Measurements from ENCODE around the gene PLCXD1.

PLCXD1 gene

DNA sequence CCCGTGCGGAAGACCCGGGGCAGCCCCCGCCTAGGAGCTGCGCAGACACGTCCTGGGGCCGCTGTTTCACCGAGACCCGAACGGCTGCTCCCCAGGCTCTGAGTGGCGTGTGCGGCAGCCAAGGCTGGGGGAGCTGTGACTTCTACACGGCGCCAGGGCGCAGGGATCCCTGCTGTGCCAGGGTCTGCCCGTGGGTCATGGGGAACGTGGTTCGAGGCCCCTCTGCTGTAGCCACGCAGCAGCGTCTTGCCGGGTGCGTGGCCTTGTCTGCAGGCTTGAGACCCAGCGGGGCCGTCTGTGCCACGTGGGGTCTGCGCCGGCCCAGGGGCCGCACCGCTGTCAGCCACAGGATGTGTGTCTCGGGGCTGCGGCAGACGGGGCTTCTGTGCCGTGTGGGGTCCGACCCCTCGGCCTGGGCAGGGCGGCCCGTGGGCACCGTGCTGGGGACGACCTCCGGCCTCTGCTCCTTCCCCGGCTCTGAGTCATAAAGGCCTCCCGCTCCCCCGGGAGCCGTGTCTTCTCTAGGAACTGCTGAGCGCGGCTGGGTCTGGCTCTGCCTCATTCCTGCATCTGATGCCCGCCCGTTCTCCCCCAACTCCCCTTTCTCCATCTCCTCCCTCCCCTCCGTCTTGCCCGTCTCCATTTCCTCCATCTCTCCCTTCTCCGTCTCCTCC lies 50.1 kb downstream of the PLCXD1 start:
- peak; percentile 36 for DNase-seq (ENCODE audit: low read depth, low spot score)
- H3K4me3 ChIP-seq (ENCODE audit: low read depth, low read length): no peak overlapping the region
- TF ChIP-seq, protein P1, sequence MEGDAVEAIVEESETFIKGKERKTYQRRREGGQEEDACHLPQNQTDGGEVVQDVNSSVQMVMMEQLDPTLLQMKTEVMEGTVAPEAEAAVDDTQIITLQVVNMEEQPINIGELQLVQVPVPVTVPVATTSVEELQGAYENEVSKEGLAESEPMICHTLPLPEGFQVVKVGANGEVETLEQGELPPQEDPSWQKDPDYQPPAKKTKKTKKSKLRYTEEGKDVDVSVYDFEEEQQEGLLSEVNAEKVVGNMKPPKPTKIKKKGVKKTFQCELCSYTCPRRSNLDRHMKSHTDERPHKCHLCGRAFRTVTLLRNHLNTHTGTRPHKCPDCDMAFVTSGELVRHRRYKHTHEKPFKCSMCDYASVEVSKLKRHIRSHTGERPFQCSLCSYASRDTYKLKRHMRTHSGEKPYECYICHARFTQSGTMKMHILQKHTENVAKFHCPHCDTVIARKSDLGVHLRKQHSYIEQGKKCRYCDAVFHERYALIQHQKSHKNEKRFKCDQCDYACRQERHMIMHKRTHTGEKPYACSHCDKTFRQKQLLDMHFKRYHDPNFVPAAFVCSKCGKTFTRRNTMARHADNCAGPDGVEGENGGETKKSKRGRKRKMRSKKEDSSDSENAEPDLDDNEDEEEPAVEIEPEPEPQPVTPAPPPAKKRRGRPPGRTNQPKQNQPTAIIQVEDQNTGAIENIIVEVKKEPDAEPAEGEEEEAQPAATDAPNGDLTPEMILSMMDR (IDR thresholded peaks at IDR 0.05; ENCODE audit: low read depth, low read length): no peak
- in situ Hi-C loops (cut with HindIII; ENCODE audit: low sequenced_read_pairs): no loop called here

DNA sequence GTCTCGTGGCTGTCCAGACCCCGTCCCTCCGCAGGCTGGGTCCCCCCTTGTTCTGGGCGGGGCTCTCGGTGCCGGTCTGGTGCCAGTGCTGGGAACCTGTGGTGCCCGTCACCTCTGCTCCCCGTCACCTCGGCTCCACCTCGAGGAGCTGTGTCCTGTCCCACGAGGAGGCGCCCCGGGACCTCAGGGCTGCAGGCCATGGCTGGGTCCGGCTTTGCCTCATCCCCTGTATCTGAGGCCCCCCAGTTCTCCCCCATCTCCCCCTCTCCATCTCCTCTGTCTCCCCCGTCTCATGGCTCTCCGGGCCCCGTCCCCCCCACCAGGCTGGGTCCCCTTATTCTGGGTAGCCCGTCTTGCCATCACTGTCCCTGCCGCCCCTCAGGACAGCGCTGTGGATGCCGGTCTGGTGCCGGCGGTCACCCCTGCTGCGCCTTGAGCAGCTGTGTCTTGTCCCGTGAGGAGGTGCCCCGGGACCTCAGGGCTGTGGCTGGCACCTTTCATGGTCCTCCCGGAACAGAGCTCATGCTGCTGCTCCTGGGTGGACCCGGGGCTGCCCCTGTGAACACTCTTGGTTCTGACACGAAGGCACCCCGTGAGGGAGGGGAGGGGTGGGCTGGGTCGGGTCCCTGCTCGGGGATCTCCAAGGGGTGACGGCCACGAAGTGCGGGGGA lies 50.8 kb downstream of the PLCXD1 start:
- in situ Hi-C loops (cut with HindIII; ENCODE audit: low sequenced_read_pairs): no loop called here
- TF ChIP-seq, protein P1 (IDR thresholded peaks at IDR 0.05; ENCODE audit: low read depth, low read length): no peak
- no peak for DNase-seq (ENCODE audit: low read depth, low spot score)
- no peak overlapping the region for H3K4me3 ChIP-seq (ENCODE audit: low read depth, low read length)

DNA sequence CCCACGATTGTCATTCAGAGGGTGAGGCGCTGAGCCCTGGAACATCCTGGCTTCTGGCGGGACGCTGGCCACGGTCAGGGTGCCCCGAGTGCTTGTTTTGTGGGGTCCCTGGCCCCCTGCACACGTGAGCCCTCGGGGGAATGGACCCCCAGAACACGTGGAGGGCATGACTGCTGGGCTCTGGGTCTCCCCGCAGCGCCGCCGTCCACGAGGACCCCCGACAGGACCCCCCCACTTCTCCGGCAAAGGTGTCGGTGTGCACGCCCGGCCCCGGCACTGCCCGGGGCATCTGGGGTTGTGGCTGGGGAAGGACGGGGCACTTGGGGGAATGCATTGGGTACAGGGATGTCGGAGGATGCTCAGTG lies 51.3 kb downstream of the PLCXD1 start:
- TF ChIP-seq, protein P1 (IDR thresholded peaks at IDR 0.05; ENCODE audit: low read depth, low read length): no peak
- in situ Hi-C loops (cut with HindIII; ENCODE audit: low sequenced_read_pairs): no loop called here
- no peak overlapping the region for H3K4me3 ChIP-seq (ENCODE audit: low read depth, low read length)
- DNase-seq (ENCODE audit: low read depth, low spot score): no peak

DNA sequence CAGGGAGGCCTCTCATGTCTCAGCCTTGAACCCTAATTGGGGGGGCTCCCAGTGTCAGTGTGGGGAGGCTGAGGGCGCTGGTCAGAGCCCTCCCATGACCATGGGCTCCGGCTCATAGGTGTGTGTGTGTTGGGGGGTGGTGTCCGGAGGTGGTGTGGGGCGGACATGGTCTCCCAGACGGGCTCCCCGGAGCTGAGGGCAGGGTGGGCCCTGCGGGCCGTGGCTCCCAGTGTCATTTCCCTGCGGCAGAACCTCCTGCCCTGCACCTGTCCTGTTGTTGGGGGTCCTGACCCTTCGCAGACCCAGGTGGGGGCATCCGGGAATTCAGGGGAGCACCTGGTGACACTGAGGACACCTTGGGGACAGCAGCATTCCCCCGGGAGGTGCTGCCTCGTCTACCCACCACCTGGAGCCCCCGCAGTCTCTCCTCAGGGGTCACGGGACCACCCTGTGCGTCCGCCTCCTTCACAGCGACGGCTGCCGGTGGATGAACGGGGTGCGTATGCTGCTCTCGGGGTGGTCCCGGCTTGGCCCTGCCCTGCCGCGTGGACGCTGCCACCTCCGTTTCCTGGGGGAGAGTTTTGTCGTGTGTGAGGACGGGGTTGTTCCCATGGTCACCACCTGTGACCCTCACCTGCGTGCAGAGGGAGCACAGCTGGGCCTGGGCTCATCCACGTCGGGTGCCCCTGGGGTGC lies 51.9 kb downstream of the PLCXD1 start:
- H3K4me3 ChIP-seq (ENCODE audit: low read depth, low read length): no peak overlapping the region
- in situ Hi-C loops (cut with HindIII; ENCODE audit: low sequenced_read_pairs): no loop called here
- TF ChIP-seq, protein P1 (IDR thresholded peaks at IDR 0.05; ENCODE audit: low read depth, low read length): no peak
- DNase-seq (ENCODE audit: low read depth, low spot score): no peak

DNA sequence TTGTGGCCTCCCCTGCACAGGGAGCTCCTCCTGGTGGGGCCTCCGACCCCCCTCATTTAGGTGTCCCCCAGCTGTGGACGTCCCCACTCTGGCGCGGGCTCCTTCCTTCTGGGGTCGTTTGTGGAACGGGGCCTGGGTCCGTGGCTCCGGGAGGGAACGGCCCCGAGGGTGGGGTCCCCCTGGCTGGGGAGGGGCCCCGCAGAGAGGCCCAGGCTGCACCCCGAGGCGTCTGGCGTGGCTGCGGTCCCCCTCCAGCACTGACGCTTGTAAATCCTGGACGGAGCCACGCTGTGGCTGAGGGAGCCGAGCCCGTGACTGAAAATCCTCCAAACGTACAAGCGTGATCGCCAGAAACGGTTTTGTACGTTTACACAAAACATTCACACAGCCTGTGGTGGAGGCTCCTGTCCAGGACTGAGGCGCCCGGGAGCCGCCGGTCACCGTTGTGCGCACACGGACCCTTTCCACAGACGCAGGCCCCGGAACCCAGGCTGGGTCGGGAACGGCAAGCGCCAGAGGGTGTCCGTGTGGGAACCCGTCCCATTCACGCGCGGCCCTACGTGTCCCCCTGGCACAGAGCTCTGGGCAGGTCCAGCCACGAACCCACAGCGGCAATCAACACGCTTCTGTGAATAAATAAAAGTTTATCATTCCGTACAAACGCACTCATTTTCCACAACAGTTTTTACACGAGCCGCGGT lies 52.6 kb downstream of the PLCXD1 start:
- TF ChIP-seq, protein P1 (IDR thresholded peaks at IDR 0.05; ENCODE audit: low read depth, low read length): no peak
- in situ Hi-C loops (cut with HindIII; ENCODE audit: low sequenced_read_pairs): no loop called here
- DNase-seq (ENCODE audit: low read depth, low spot score): no peak

DNA sequence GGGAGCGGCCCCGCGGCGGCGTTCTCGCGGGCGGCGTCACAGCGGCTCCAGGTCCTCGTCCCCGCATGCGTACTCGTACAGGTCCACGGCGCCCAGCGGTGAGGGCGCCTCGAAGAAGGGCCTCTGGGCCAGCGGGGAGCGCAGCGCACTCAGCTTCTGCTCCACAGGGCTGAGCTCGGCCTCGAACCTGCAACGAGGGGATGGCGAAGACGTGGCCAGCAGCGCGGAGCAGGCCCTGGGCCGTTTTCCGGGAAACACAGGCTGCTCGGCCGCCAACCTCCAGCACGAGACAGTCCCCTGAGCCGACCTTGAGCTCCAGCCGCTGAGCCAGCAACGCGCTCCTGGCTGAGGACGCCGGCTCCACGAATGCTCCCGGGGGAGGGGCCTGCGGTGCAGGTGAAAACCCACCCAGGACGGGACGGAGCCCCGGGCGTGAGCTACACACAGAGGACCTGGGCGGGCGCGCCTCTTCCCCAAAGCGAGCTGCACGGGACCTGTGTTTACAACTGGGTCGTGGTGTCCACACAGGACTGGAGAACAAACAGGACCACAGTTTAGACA lies 53.2 kb downstream of the PLCXD1 start:
- TF ChIP-seq, protein P1 (IDR thresholded peaks at IDR 0.05; ENCODE audit: low read depth, low read length): no peak
- no peak overlapping the region for H3K4me3 ChIP-seq (ENCODE audit: low read depth, low read length)
- in situ Hi-C loops (cut with HindIII; ENCODE audit: low sequenced_read_pairs): no loop called here
- no peak for DNase-seq (ENCODE audit: low read depth, low spot score)

More for the DNA sequence above, 52.6 kb downstream of the PLCXD1 start:
- H3K4me3 ChIP-seq (ENCODE audit: low read depth, low read length): no peak overlapping the region

All from astrocyte of the spinal cord (primary cell).